Ovary (tissue), 9 donors: ENCODE data around the gene MED19. TPM values are rescaled to one million over a fixed set of nuclear protein-coding genes. Genes with fewer than 3 reads are reported as not detected.
A peak's percentile ranks its signal among the peaks of the same experiment; 100 is the strongest.
"Not testable (repeated sequence)": the region's sequence is repeated elsewhere in the genome, so short reads cannot be mapped to it uniquely, and the experiment has no call there.

Experiments used
- DNase-seq, 5 donors: peaks; one replicate each; pipeline ENCODE4 v3.0.0-alpha.2; 2019 to 2020
- H3K27ac ChIP-seq, 2 donors: fragments of 200-600 bp; one replicate each; pipeline versions ENCODE4 v1.5.1 to v1.8.0; 2019 to 2022
- H3K27me3 ChIP-seq: fragments of 200-600 bp; one replicate; pipeline ENCODE4 v1.8.0; 2022
- H3K36me3 ChIP-seq: fragments of 200-600 bp; sonication (generic); one replicate; pipeline ENCODE4 v1.5.1; 2019
- H3K4me1 ChIP-seq: one replicate; pipeline ENCODE4 v1.8.1; 2013; ENCODE audit warnings: mild to moderate bottlenecking, moderate library complexity; ENCODE audit not compliant: insufficient read depth
- H3K4me3 ChIP-seq: fragments of 200-600 bp; sonication (generic); one replicate; pipeline ENCODE4 v1.5.1; 2017
- H3K9me3 ChIP-seq, 2 donors: fragments of 200-600 bp in 1 of 2; sonication (generic) in 1 of 2; one replicate each; pipeline versions ENCODE4 v1.5.1 to v1.8.1; 2013 to 2019; ENCODE audit warnings: mild to moderate bottlenecking in 1 of 2, moderate library complexity in 1 of 2
- CTCF ChIP-seq, 3 donors: fragments of 450-650 bp in 2 of 3; fragments of 200-600 bp in 1 of 3; IDR thresholded peaks; one replicate each; pipeline versions ENCODE4 v1.5.1 to v1.8.0; 2016 to 2022; ENCODE audit warnings: antibody characterized with exemption in 3 of 3, mild to moderate bottlenecking in 1 of 3
- EP300 ChIP-seq: sonication (generic); formaldehyde crosslinking; IDR thresholded peaks from one replicate; pipeline ENCODE4 v1.6.1; 2017; ENCODE audit warnings: antibody characterized with exemption
- POLR2A ChIP-seq: fragments of 450-650 bp; IDR thresholded peaks from one replicate; pipeline ENCODE4 v1.6.1; 2017; ENCODE audit warnings: antibody characterized with exemption, mild to moderate bottlenecking, moderate library complexity
- WGBS, 3 donors: extraction: QIAGEN DNeasy Blood & Tissue Kit in 1 of 3; methylation state at CpG; one replicate each; pipeline versions ENCODE4 v1.1.5 to v1.1.7; 2013 to 2017; 5-methylcytosine and 5-hydroxymethylcytosine counted together
- intact Hi-C, 4 donors: fragments of 100-400 bp; cut with DNase I; formaldehyde crosslinking; loops; one replicate each; pipeline versions ENCODE4 v1.11.0 to v1.15.1; 2022 to 2023
- polyA plus RNA-seq, 2 donors: library from polyadenylated mRNA; stranded (reverse); fragments of 200-250 nt in 1 of 2; fragments of 350-450 nt in 1 of 2; fragmentation: Illumina TruSeq in 1 of 2; extraction: RNeasy Lipid Tissue Mini Kit (QIAGEN cat#74804) in 1 of 2; gene quantifications; one replicate each; pipeline ENCODE4 v1.2.3, GENCODE V29; 2013 to 2014
- total RNA-seq, 7 donors: library from RNA; depleted of rRNA in 2 of 7; stranded (reverse); fragments of >200 nt in 2 of 7; fragmentation: NEBNext Ultra II Directional in 3 of 7; extraction: Animal tissue kit (Norgen Biotek cat#: 25700) in 3 of 7; gene quantifications; one replicate each; pipeline versions ENCODE4 v1.1.0 to v1.2.4, GENCODE V29; 2016 to 2023
- donor health status: DM: no; HTN: no; CAD: no; lungs with moderate emphysema.
- donor health status: DM: no; HTN: no; CAD: no.
- donor health status: Bipolar disorder and iron deficiency.
- donor health status: DM: yes; HTN: yes; CAD: no.
- donor health status: DM: no; HTN: no; CAD: no.
- donor health status: DM: yes; HTN: yes; CAD: no.

MED19 gene
- total and polyA plus RNA-seq, 9 donors = 9.8 to 19.8 (median 13.8) TPM

- Histone ChIP-seq H3K27me3 (no peaks in the 10 kb centered on the region), H3K9me3 (no peaks in the 10 kb centered on the region), H3K4me3 (peak within 1 kb of the TSS; percentile 92), H3K4me1 (peaks cover 14% of the 10 kb centered on the region), H3K36me3 (no peaks in the 10 kb centered on the region), H3K27ac (peak within 1 kb of the TSS in 1 of 2 donors; percentile 64)
- intact Hi-C loops = no loop called here
- TF ChIP-seq POLR2A (peak; percentile 53), EP300 (no peak), CTCF (IDR thresholded peaks at IDR 0.05) (no peak)
- DNase-seq = peak; percentile 87 to 93 (median 89)
- 0% methylated on average over 53 of the region's 53 CpGs for WGBS, 3 donors
Observed at GRCh38 chr11:57712256-57713150, 488 bp upstream of the MED19 start, which contains the start of gene TMX2. Gene TMX2, plus strand, starts transcription at chr11:57712593. Its CDS starts 26 bp downstream, at chr11:57712619.

- no peak for DNase-seq
Observed at GRCh38 chr11:57709802-57710367, 2.1 kb downstream of the MED19 start.

GRCh38 chr11:57705432-57705831 is 6.6 kb downstream of the MED19 start:
- intact Hi-C loops = not testable (repeated sequence)
- WGBS, 3 donors = 82 to 86% (median 85%) methylated on average over 8 of the region's 8 CpGs

More at GRCh38 chr11:57709802-57710367, 2.1 kb downstream of the MED19 start:
- no peaks in the 10 kb centered on the region for H3K36me3 ChIP-seq
- no peak overlapping the region for H3K27ac ChIP-seq
- TF ChIP-seq POLR2A = no peak
- no peak for TF ChIP-seq EP300
- 90 to 96% (median 92%) methylated on average over 5 of the region's 5 CpGs for WGBS, 3 donors
- intact Hi-C loops = no loop called here
- H3K27me3 ChIP-seq = no peaks in the 10 kb centered on the region
- H3K9me3 ChIP-seq = no peaks in the 10 kb centered on the region
- H3K4me1 ChIP-seq = peaks cover 14% of the 10 kb centered on the region
- no peak overlapping the region for H3K4me3 ChIP-seq

GRCh38 chr11:57704932-57705331 is 7.1 kb downstream of the MED19 start:
- Histone ChIP-seq H3K4me1 (peaks cover 3% of the 10 kb centered on the region), H3K36me3 (no peaks in the 10 kb centered on the region), H3K9me3 (no peaks in the 10 kb centered on the region), H3K27me3 (no peaks in the 10 kb centered on the region), H3K4me3 (no peak overlapping the region), H3K27ac (no peak overlapping the region)
- 84 to 89% (median 86%) methylated on average over 6 of the region's 6 CpGs for WGBS, 3 donors
- DNase-seq = no peak
- intact Hi-C loops = no loop called here
- no peak for TF ChIP-seq POLR2A
- TF ChIP-seq EP300 = no peak
- no peak for TF ChIP-seq CTCF (IDR thresholded peaks at IDR 0.05)

More at GRCh38 chr11:57705432-57705831, 6.6 kb downstream of the MED19 start:
- not testable (repeated sequence) for H3K4me3 ChIP-seq, H3K36me3 ChIP-seq, H3K27ac ChIP-seq, H3K27me3 ChIP-seq, H3K9me3 ChIP-seq, H3K4me1 ChIP-seq, DNase-seq

- no peak overlapping the region for H3K27ac ChIP-seq
- no peaks in the 10 kb centered on the region for H3K27me3 ChIP-seq
- intact Hi-C loops = loop anchor here in 1 of 4 donors (2.0 kb wide), 1 partner anchor 27 kb away; no protein-coding TSS in a partner anchor
- peaks cover 3% of the 10 kb centered on the region for H3K4me1 ChIP-seq
- no peaks in the 10 kb centered on the region for H3K36me3 ChIP-seq
- whole genome bisulfite sequencing, 3 donors = 54 to 76% (median 66%) methylated on average over 4 of the region's 4 CpGs
- no peak for DNase-seq
- H3K4me3 ChIP-seq = no peak overlapping the region
- TF ChIP-seq POLR2A (no peak), EP300 (no peak), CTCF (IDR thresholded peaks at IDR 0.05) (no peak)
- H3K9me3 ChIP-seq = no peaks in the 10 kb centered on the region
Observed at GRCh38 chr11:57703341-57703740, 8.7 kb downstream of the MED19 start.
